ENCODE data around the gene CNTNAP5.

- no peak for TF ChIP-seq CEBPB (IDR thresholded peaks at IDR 0.05; ENCODE audit: low read depth, low read length)
- no peak for TF ChIP-seq CTCF (conservative IDR thresholded peaks at IDR 0.05; ENCODE audit: low read depth, low read length)
- TF ChIP-seq SMC3 (IDR thresholded peaks at IDR 0.05; ENCODE audit: low read depth, low read length): no peak
- TF ChIP-seq MAZ (IDR thresholded peaks at IDR 0.05; ENCODE audit: borderline replicate concordance, low read depth, low read length): no peak
- TF ChIP-seq RFX5 (IDR thresholded peaks at IDR 0.05; ENCODE audit: low read depth, low read length): no peak
- TF ChIP-seq USF2 (IDR thresholded peaks at IDR 0.05; ENCODE audit: low read depth, low read length): no peak
- TF ChIP-seq RAD21 (IDR thresholded peaks at IDR 0.05; ENCODE audit: low read length): no peak
- no peak for TF ChIP-seq MAFK (IDR thresholded peaks at IDR 0.05; ENCODE audit: low read depth, low read length)
- no peak for TF ChIP-seq MXI1 (IDR thresholded peaks at IDR 0.05; ENCODE audit: borderline replicate concordance, low read depth, low read length)
- no peak for TF ChIP-seq POLR2A (IDR thresholded peaks at IDR 0.05; ENCODE audit: low read depth, low read length)
Measured at GRCh38 chr2:124816007-124816406, 790.9 kb downstream of the CNTNAP5 start.

All from IMR-90 (cell line).